Glutamatergic neuron (in vitro differentiated cells): ENCODE measurements around the gene WDHD1. TPM values are rescaled to one million over a fixed set of nuclear protein-coding genes. Genes with fewer than 3 reads are reported as not detected.
"Not testable (repeated sequence)": the region's sequence is repeated elsewhere in the genome, so short reads cannot be mapped to it uniquely, and the experiment has no call there.

Experiments used
- DNase-seq: peaks from one replicate; pipeline ENCODE4 v3.0.0; 2022
- H3K27ac Mint-ChIP-seq: one replicate; pipeline ENCODE4 v1.8.0; 2020; ENCODE audit warnings: mild to moderate bottlenecking, mixed read lengths, inconsistent platforms; ENCODE audit not compliant: unreplicated experiment
- H3K27me3 Mint-ChIP-seq: one replicate; pipeline ENCODE4 v1.8.0; 2020; ENCODE audit warnings: mild to moderate bottlenecking, moderate library complexity, mixed read lengths, inconsistent platforms; ENCODE audit not compliant: unreplicated experiment
- H3K36me3 Mint-ChIP-seq: one replicate; pipeline ENCODE4 v1.8.0; 2020; ENCODE audit warnings: mild to moderate bottlenecking, mixed read lengths, inconsistent platforms; ENCODE audit not compliant: unreplicated experiment
- H3K4me1 Mint-ChIP-seq: one replicate; pipeline ENCODE4 v1.8.0; 2020; ENCODE audit warnings: mild to moderate bottlenecking, low read depth, mixed read lengths, inconsistent platforms; ENCODE audit not compliant: unreplicated experiment
- H3K4me3 Mint-ChIP-seq: one replicate; pipeline ENCODE4 v1.8.0; 2020; ENCODE audit warnings: mild to moderate bottlenecking, mixed read lengths, inconsistent platforms; ENCODE audit not compliant: unreplicated experiment
- H3K9me3 Mint-ChIP-seq: one replicate; pipeline ENCODE4 v1.8.0; 2020; ENCODE audit warnings: mild to moderate bottlenecking, moderate library complexity, mixed read lengths, inconsistent platforms; ENCODE audit not compliant: unreplicated experiment
- total RNA-seq: library from RNA; stranded (reverse); fragmentation: NEBNext Ultra II Directional; extraction: Animal tissue kit (Norgen Biotek cat#: 25700); gene quantifications from one replicate; pipeline ENCODE4 v1.2.1, GENCODE V29; 2021; ENCODE audit not compliant: unreplicated experiment
- TF ChIP-seq, protein P1 (sequence below): fragments of 200-600 bp; sonication (generic); IDR thresholded peaks from one replicate; pipeline ENCODE4 v1.5.0; 2021; ENCODE audit not compliant: partially characterized antibody, unreplicated experiment

The WDHD1 gene
- total RNA-seq, 1 donor from 2014 or later: 13.9 TPM

DNA sequence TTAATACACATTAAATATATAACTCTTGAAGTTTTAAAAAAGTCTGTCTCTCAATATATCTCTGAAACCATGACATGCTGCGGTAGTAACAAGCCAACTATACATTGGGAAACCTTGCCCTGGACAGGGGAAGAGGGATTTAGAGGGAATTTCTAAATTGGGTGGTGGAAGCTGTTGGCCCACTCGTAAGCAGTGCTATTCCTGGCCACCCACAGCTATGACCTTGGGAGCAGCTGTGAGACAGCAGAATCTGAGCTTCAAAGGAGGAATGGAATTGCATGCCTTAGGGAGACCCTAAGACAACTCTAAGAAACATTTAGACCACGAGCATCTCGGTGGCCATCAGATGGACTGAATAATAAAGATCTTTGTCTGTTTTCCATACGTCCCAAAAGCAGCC, 108.5 kb downstream of the WDHD1 start:
- H3K4me1 Mint-ChIP-seq: no peaks in the 10 kb centered on the region
- no peaks in the 10 kb centered on the region for H3K27me3 Mint-ChIP-seq
- no peak overlapping the region for H3K4me3 Mint-ChIP-seq
- no peak overlapping the region for H3K27ac Mint-ChIP-seq
- TF ChIP-seq, protein P1, sequence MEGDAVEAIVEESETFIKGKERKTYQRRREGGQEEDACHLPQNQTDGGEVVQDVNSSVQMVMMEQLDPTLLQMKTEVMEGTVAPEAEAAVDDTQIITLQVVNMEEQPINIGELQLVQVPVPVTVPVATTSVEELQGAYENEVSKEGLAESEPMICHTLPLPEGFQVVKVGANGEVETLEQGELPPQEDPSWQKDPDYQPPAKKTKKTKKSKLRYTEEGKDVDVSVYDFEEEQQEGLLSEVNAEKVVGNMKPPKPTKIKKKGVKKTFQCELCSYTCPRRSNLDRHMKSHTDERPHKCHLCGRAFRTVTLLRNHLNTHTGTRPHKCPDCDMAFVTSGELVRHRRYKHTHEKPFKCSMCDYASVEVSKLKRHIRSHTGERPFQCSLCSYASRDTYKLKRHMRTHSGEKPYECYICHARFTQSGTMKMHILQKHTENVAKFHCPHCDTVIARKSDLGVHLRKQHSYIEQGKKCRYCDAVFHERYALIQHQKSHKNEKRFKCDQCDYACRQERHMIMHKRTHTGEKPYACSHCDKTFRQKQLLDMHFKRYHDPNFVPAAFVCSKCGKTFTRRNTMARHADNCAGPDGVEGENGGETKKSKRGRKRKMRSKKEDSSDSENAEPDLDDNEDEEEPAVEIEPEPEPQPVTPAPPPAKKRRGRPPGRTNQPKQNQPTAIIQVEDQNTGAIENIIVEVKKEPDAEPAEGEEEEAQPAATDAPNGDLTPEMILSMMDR: no peak
- DNase-seq: no peak
- peaks cover 1% of the 10 kb centered on the region for H3K9me3 Mint-ChIP-seq
- H3K36me3 Mint-ChIP-seq: no peaks in the 10 kb centered on the region

DNA sequence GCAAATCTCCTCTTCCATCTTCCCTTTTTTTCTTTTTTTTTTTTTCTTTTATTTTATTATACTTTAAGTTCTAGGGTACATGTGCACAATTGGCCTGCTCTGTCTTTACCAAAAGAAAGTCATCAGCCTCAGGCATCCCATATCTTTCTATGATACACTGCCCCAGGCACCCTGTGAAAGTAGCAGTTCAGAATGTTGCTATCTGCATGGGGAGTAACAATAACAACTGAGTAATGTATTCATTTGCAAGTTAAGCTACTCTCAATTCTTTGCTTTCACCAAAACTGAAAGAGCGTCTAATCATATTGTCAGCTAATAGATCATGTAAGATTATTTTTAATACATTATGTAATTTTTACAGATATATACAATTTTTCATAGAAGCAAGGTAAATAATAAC, 110.8 kb downstream of the WDHD1 start:
- Mint-ChIP-seq H3K27me3 (no peaks in the 10 kb centered on the region), H3K4me1 (no peaks in the 10 kb centered on the region), H3K4me3 (no peak overlapping the region), H3K27ac (no peak overlapping the region), H3K9me3 (peaks cover 1% of the 10 kb centered on the region), H3K36me3 (no peaks in the 10 kb centered on the region)
- TF ChIP-seq, protein P1: no peak
- DNase-seq: no peak

DNA sequence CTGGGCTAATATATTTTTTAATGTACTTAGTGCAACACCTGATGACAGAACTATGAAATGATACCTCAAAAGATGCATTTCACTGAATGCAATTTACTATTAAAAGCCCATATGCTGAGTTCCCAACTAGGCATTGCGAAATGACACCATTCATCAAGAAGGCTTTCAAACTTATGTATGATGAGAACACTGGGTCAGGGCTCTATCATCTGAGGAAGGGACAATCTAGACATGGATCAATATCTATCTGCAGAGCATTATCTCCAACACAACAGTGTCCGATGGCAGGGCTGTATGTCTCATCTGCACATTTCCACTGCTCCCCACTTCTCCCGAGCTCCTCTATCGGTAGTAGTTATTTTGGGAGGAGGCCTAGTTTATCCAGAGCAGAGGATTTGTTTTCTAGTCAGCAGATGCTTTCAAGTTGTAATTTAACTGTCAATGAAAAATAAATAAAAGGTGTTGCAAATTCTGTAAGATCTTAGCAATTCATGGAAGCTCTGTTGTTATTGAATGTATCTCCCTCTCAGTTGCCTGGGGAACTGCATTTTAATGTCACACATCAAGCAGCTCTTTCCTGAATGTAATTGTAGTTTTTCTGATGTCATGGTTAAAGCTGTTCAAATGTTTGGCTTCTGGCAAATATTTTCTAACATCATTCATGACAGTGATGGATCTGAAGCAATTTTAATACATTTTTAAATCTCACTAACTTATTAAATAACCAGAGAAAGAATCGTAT, 116.9 kb downstream of the WDHD1 start:
- Mint-ChIP-seq H3K36me3 (no peaks in the 10 kb centered on the region), H3K27ac (no peak overlapping the region), H3K27me3 (peaks cover 2% of the 10 kb centered on the region), H3K4me1 (no peaks in the 10 kb centered on the region), H3K4me3 (no peak overlapping the region), H3K9me3 (no peaks in the 10 kb centered on the region)
- DNase-seq: no peak
- TF ChIP-seq, protein P1: no peak

DNA sequence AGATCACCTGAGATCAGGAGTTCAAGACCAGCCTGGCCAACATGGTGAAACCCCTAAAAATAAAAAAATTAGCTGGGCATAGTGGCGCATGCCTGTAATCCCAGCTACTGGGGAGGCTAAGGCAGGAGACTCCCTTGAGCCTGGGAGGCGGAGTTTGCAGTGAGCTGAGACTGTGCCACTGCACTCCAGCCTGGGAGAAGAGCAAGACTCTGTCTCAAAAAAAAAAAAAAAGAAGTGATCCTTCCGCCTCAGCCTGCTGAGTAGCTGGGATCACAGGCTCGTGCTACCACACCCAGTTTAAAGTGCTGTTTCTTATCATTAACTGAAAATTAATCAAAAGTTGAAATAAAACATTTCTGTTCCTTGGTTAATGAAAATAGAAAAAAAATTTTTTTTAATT, 117.9 kb downstream of the WDHD1 start:
- not testable (repeated sequence) for H3K4me1 Mint-ChIP-seq, H3K27ac Mint-ChIP-seq, H3K4me3 Mint-ChIP-seq, DNase-seq, H3K9me3 Mint-ChIP-seq, H3K36me3 Mint-ChIP-seq, H3K27me3 Mint-ChIP-seq

DNA sequence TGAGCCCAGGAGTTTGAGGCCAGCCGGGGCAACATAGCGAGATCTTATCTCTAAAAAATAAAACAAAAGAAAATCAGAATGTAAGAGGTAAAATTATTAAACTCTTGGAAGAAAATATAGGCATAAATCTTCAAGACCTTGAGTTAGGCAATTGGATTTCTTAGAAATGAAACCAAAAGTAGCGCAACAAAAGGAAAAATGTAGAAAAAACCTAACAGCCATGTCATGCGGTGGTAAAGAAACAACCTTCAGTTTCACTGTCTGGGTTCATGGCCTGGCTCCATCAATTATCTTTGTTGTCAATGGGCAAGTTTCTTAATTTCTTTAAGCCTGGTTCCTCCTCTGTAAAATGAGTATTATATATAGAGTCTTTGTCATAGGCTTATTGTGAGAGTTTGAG, 118.7 kb downstream of the WDHD1 start:
- no peaks in the 10 kb centered on the region for H3K4me1 Mint-ChIP-seq

More for the DNA sequence above, 118.7 kb downstream of the WDHD1 start:
- Mint-ChIP-seq H3K27me3 (peaks cover 3% of the 10 kb centered on the region), H3K36me3 (no peaks in the 10 kb centered on the region), H3K27ac (no peak overlapping the region), H3K4me3 (no peak overlapping the region), H3K9me3 (no peaks in the 10 kb centered on the region)
- DNase-seq: no peak
- TF ChIP-seq, protein P1: no peak
